T-cell (primary cell): ENCODE measurements around the gene TLX2. TPM values are rescaled to one million over a fixed set of nuclear protein-coding genes. Genes with fewer than 3 reads are reported as not detected.

Source experiments
- ATAC-seq, 4 experiments: fragments of 200-7000 bp in 3 of 4; fragments of 150-1000 bp in 1 of 4; cut with Tn5 transposase; replicated peaks in 1 of 4; 1 replicate in 3 of 4; 2 replicates in 1 of 4; pipeline ENCODE4 v1.10.0; 2021; ENCODE audit warnings: moderate library complexity in 3 of 4, mild to moderate bottlenecking in 2 of 4, moderate number of reproducible peaks in 1 of 4
- CTCF ChIA-PET, 2 donors: fragments of 300-600 bp; sonication (Branson Sonifier 250); formaldehyde crosslinking; loops; one replicate each; lab custom pipeline; 2022; ENCODE audit warnings: antibody characterized with exemption in 2 of 2; lab: Charles Lee
- POLR2A ChIA-PET, 2 donors: fragments of 300-600 bp; sonication (Branson Sonifier 250); formaldehyde crosslinking; loops; one replicate each; lab custom pipeline; 2022; ENCODE audit warnings: antibody characterized with exemption in 2 of 2; lab: Charles Lee
- DNase-seq, 35 experiments: peaks; one replicate each; pipeline versions ENCODE4 v3.0.0 to v3.0.0-alpha.2; 2013 to 2023
- H3K27ac ChIP-seq: one replicate; pipeline ENCODE4 v1.5.1; 2013; ENCODE audit warnings: low read length
- H3K27me3 ChIP-seq, 2 experiments: replicated peaks in 1 of 2; 1 replicate in 1 of 2; 2 replicates in 1 of 2; pipeline versions ENCODE4 v1.6.1 to v1.7.0; 2013; ENCODE audit warnings: low read length in 1 of 2, mixed read lengths in 1 of 2; ENCODE audit not compliant: control insufficient read depth in 2 of 2, insufficient read depth in 2 of 2; ENCODE audit errors: extremely low read depth in 1 of 2
- H3K36me3 ChIP-seq, 2 donors: 1 replicate in 1 of 2; 2 replicates in 1 of 2; pipeline versions ENCODE4 v1.6.1 to v1.7.0; 2013; ENCODE audit warnings: low read length in 1 of 2; ENCODE audit not compliant: control insufficient read depth in 2 of 2, insufficient read depth in 1 of 2; ENCODE audit errors: extremely low read depth in 1 of 2
- H3K4me1 ChIP-seq, 2 experiments: 1 replicate in 1 of 2; 2 replicates in 1 of 2; pipeline versions ENCODE4 v1.6.1 to v1.7.0; 2013; ENCODE audit warnings: low read length in 2 of 2, mixed read lengths in 1 of 2; ENCODE audit not compliant: insufficient read depth in 2 of 2, control insufficient read depth in 1 of 2; ENCODE audit errors: extremely low read depth in 1 of 2
- H3K4me3 ChIP-seq, 2 donors: 1 replicate in 1 of 2; 2 replicates in 1 of 2; pipeline versions ENCODE4 v1.5.1 to v1.7.0; 2013; ENCODE audit warnings: mild to moderate bottlenecking in 2 of 2, low read length in 1 of 2, moderate library complexity in 1 of 2; ENCODE audit not compliant: control insufficient read depth in 1 of 2; ENCODE audit errors: extremely low read depth in 1 of 2
- H3K9me3 ChIP-seq: 2 replicates; pipeline ENCODE4 v1.7.0; 2013
- H3K27ac Mint-ChIP-seq, 2 donors: one replicate each; pipeline ENCODE4 v1.8.0; 2020 to 2021; ENCODE audit warnings: mild to moderate bottlenecking in 2 of 2, mixed read lengths in 2 of 2
- H3K27me3 Mint-ChIP-seq, 2 donors: one replicate each; pipeline ENCODE4 v1.8.0; 2021 to 2022; ENCODE audit warnings: mixed read lengths in 2 of 2
- H3K36me3 Mint-ChIP-seq: one replicate; pipeline ENCODE4 v1.8.0; 2021; ENCODE audit warnings: mixed read lengths
- H3K4me1 Mint-ChIP-seq, 3 donors: one replicate each; pipeline ENCODE4 v1.8.0; 2020 to 2022; ENCODE audit warnings: mixed read lengths in 3 of 3, mild to moderate bottlenecking in 1 of 3
- H3K4me3 Mint-ChIP-seq, 3 donors: one replicate each; pipeline ENCODE4 v1.8.0; 2020 to 2022; ENCODE audit warnings: mild to moderate bottlenecking in 3 of 3, mixed read lengths in 3 of 3, moderate library complexity in 3 of 3
- H3K9me3 Mint-ChIP-seq, 3 donors: one replicate each; pipeline ENCODE4 v1.8.0; 2020 to 2022; ENCODE audit warnings: mixed read lengths in 3 of 3
- WGBS: methylation state at CpG from one replicate; pipeline ENCODE4 v1.1.5; 2013; ENCODE audit warnings: missing lambda C conversion rate; ENCODE audit not compliant: insufficient coverage; 5-methylcytosine and 5-hydroxymethylcytosine counted together
- total RNA-seq, 35 experiments: library from RNA in 6 of 35; stranded (reverse) in 6 of 35; fragments of 120-200 nt in 1 of 35; gene quantifications; one replicate each; pipeline versions ENCODE4 v1.2.1 to v1.2.4 and lab custom pipeline; 2013 to 2026

TLX2 gene
- total RNA-seq, 5 donors from 2014 or later (not counting 1 experiment from before 2014, with no cell fraction given) = 0.28 to 0.46 TPM; not detected in 3

- whole genome bisulfite sequencing = 85% methylated on average over 15 of the region's 17 CpGs
- ATAC-seq (no peak), DNase-seq (no peak)
- peaks cover 0 to 26% of the 10 kb centered on the region in 2 experiments for H3K27me3 ChIP-seq
- H3K27ac ChIP-seq = no peak overlapping the region
- no peaks in the 10 kb centered on the region for H3K9me3 ChIP-seq
- Mint-ChIP-seq H3K4me3 (peak overlapping the region; percentile 86 to 94 (median 91)), H3K4me1 (peaks cover 3 to 21% (median 19%) of the 10 kb centered on the region in 3 donors), H3K27ac (peak overlapping the region; percentile 27 to 85), H3K36me3 (peaks cover 7% of the 10 kb centered on the region), H3K27me3 (peaks cover 10 to 17% of the 10 kb centered on the region in 2 donors), H3K9me3 (no peaks in the 10 kb centered on the region)
- peaks cover 0 to 28% of the 10 kb centered on the region in 2 experiments for H3K4me1 ChIP-seq
- CTCF ChIA-PET = interaction anchor here in 1 of 2 donors (0.6 kb wide), 2 partner anchors 272 to 302 kb away, joined by 3 to 4 read pairs; no protein-coding TSS in a partner anchor
- H3K36me3 ChIP-seq = no peaks in the 10 kb centered on the region
- POLR2A ChIA-PET = no interaction called here
- H3K4me3 ChIP-seq = peak overlapping the region; percentile 96 to 97
Observed at GRCh38 chr2:74555610-74556103, 41.4 kb downstream of the TLX2 start.

GRCh38 chr2:74556159-74556558, 41.9 kb downstream of the TLX2 start:
- Histone ChIP-seq H3K27ac (no peak overlapping the region), H3K36me3 (no peaks in the 10 kb centered on the region), H3K27me3 (peaks cover 0 to 26% of the 10 kb centered on the region in 2 experiments), H3K4me3 (no peak overlapping the region), H3K9me3 (no peaks in the 10 kb centered on the region), H3K4me1 (peaks cover 0 to 29% of the 10 kb centered on the region in 2 experiments)
- H3K27me3 Mint-ChIP-seq = peaks cover 11 to 14% of the 10 kb centered on the region in 2 donors
- no peaks in the 10 kb centered on the region for H3K9me3 Mint-ChIP-seq
- POLR2A ChIA-PET = no interaction called here
- WGBS = 95% methylated on average over 6 of the region's 14 CpGs
- no peak for DNase-seq
- H3K4me1 Mint-ChIP-seq = peaks cover 3 to 23% (median 19%) of the 10 kb centered on the region in 3 donors
- peak overlapping the region; percentile 86 to 94 (median 91) for H3K4me3 Mint-ChIP-seq
- ATAC-seq = no peak
- CTCF ChIA-PET = no interaction called here
- H3K36me3 Mint-ChIP-seq = peaks cover 7% of the 10 kb centered on the region
- no peak overlapping the region for H3K27ac Mint-ChIP-seq

GRCh38 chr2:74556831-74557370, 42.7 kb downstream of the TLX2 start:
- no peaks in the 10 kb centered on the region for H3K36me3 ChIP-seq

GRCh38 chr2:74558284-74559230, 44.3 kb downstream of the TLX2 start:
- Histone ChIP-seq H3K27me3 (peaks cover 0 to 27% of the 10 kb centered on the region in 2 experiments), H3K9me3 (no peaks in the 10 kb centered on the region), H3K36me3 (no peaks in the 10 kb centered on the region), H3K4me3 (no peak overlapping the region), H3K27ac (no peak overlapping the region), H3K4me1 (peaks cover 0 to 24% of the 10 kb centered on the region in 2 experiments)
- peaks cover 13 to 20% of the 10 kb centered on the region in 2 donors for H3K27me3 Mint-ChIP-seq
- H3K9me3 Mint-ChIP-seq = no peaks in the 10 kb centered on the region
- peaks cover 3 to 21% (median 15%) of the 10 kb centered on the region in 3 donors for H3K4me1 Mint-ChIP-seq
- no peak for DNase-seq
- POLR2A ChIA-PET = no interaction called here
- peaks cover 7% of the 10 kb centered on the region for H3K36me3 Mint-ChIP-seq
- no peak for ATAC-seq
- 88% methylated on average over 7 of the region's 7 CpGs for WGBS
- no peak overlapping the region for H3K27ac Mint-ChIP-seq
- CTCF ChIA-PET = interaction anchor here in 1 of 2 donors (0.5 kb wide), 1 partner anchor 37 kb away, joined by 4 read pairs; no protein-coding TSS in a partner anchor
- no peak overlapping the region for H3K4me3 Mint-ChIP-seq

More at GRCh38 chr2:74556831-74557370, 42.7 kb downstream of the TLX2 start:
- Mint-ChIP-seq H3K9me3 (no peaks in the 10 kb centered on the region), H3K36me3 (peaks cover 7% of the 10 kb centered on the region), H3K4me3 (peak overlapping the region in 2 of 3 donors; percentile 9 to 86), H3K27me3 (peaks cover 8 to 14% of the 10 kb centered on the region in 2 donors), H3K27ac (no peak overlapping the region), H3K4me1 (peaks cover 3 to 23% (median 19%) of the 10 kb centered on the region in 3 donors)
- peaks cover 0 to 29% of the 10 kb centered on the region in 2 experiments for H3K4me1 ChIP-seq
- ChIA-PET POLR2A (no interaction called here), CTCF (no interaction called here)
- no peaks in the 10 kb centered on the region for H3K9me3 ChIP-seq
- WGBS = 93% methylated on average over 3 of the region's 6 CpGs
- H3K27me3 ChIP-seq = peaks cover 0 to 32% of the 10 kb centered on the region in 2 experiments
- ATAC-seq (no peak), DNase-seq (no peak)
- H3K27ac ChIP-seq = no peak overlapping the region
- no peak overlapping the region for H3K4me3 ChIP-seq

GRCh38 chr2:74559912-74560311, 45.7 kb downstream of the TLX2 start:
- WGBS = 85% methylated on average over 3 of the region's 5 CpGs
- peaks cover 16 to 22% of the 10 kb centered on the region in 2 donors for H3K27me3 Mint-ChIP-seq
- H3K4me3 ChIP-seq = no peak overlapping the region
- no peaks in the 10 kb centered on the region for H3K9me3 Mint-ChIP-seq
- ChIA-PET CTCF (no interaction called here), POLR2A (no interaction called here)
- H3K27ac Mint-ChIP-seq = no peak overlapping the region
- H3K27me3 ChIP-seq = peaks cover 0 to 22% of the 10 kb centered on the region in 2 experiments
- peaks cover 7% of the 10 kb centered on the region for H3K36me3 Mint-ChIP-seq
- no peaks in the 10 kb centered on the region for H3K36me3 ChIP-seq
- no peak overlapping the region for H3K27ac ChIP-seq
- H3K9me3 ChIP-seq = no peaks in the 10 kb centered on the region
- DNase-seq (no peak), ATAC-seq (no peak)
- H3K4me1 Mint-ChIP-seq = peaks cover 3 to 17% (median 14%) of the 10 kb centered on the region in 3 donors
- peaks cover 0 to 14% of the 10 kb centered on the region in 2 experiments for H3K4me1 ChIP-seq
- no peak overlapping the region for H3K4me3 Mint-ChIP-seq

- H3K36me3 Mint-ChIP-seq = peaks cover 7% of the 10 kb centered on the region
- POLR2A ChIA-PET = no interaction called here
Observed at GRCh38 chr2:74560591-74560990, 46.3 kb downstream of the TLX2 start.

More at GRCh38 chr2:74560591-74560990, 46.3 kb downstream of the TLX2 start:
- peak overlapping the region in 1 of 2 donors; percentile 71 for H3K27ac Mint-ChIP-seq
- Histone ChIP-seq H3K36me3 (no peaks in the 10 kb centered on the region), H3K27me3 (peaks cover 0 to 22% of the 10 kb centered on the region in 2 experiments), H3K4me1 (peaks cover 0 to 7% of the 10 kb centered on the region in 2 experiments), H3K9me3 (no peaks in the 10 kb centered on the region), H3K27ac (no peak overlapping the region), H3K4me3 (no peak overlapping the region)
- DNase-seq (no peak), ATAC-seq (no peak)
- H3K9me3 Mint-ChIP-seq = no peaks in the 10 kb centered on the region
- H3K27me3 Mint-ChIP-seq = peaks cover 16 to 22% of the 10 kb centered on the region in 2 donors
- H3K4me1 Mint-ChIP-seq = peaks cover 0 to 17% (median 11%) of the 10 kb centered on the region in 3 donors
- 87% methylated on average over 6 of the region's 6 CpGs for WGBS
- no peak overlapping the region for H3K4me3 Mint-ChIP-seq
- CTCF ChIA-PET = no interaction called here
